ENCODE data around the gene FAM107B.

- TF ChIP-seq ESRRG (CRISPR knock-in tag; IDR thresholded peaks at IDR 0.05): no peak
- TF ChIP-seq ZFP3 (CRISPR knock-in tag; IDR thresholded peaks at IDR 0.05): no peak
- no peak for TF ChIP-seq GLIS3 (CRISPR knock-in tag; IDR thresholded peaks at IDR 0.05)
- TF ChIP-seq RARB (CRISPR knock-in tag; IDR thresholded peaks at IDR 0.05): no peak
- TF ChIP-seq ZNF8 (CRISPR knock-in tag; IDR thresholded peaks at IDR 0.05): no peak
- TF ChIP-seq CSDC2 (CRISPR knock-in tag; IDR thresholded peaks at IDR 0.05): no peak
- TF ChIP-seq, protein P1, sequence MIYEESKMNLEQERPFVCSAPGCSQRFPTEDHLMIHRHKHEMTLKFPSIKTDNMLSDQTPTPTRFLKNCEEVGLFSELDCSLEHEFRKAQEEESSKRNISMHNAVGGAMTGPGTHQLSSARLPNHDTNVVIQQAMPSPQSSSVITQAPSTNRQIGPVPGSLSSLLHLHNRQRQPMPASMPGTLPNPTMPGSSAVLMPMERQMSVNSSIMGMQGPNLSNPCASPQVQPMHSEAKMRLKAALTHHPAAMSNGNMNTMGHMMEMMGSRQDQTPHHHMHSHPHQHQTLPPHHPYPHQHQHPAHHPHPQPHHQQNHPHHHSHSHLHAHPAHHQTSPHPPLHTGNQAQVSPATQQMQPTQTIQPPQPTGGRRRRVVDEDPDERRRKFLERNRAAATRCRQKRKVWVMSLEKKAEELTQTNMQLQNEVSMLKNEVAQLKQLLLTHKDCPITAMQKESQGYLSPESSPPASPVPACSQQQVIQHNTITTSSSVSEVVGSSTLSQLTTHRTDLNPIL (CRISPR knock-in tag; IDR thresholded peaks at IDR 0.05; ENCODE audit: low read depth): no peak
- TF ChIP-seq ARNTL (CRISPR knock-in tag; IDR thresholded peaks at IDR 0.05; ENCODE audit: borderline replicate concordance, low read depth): no peak
- no peak for TF ChIP-seq ZNF565 (CRISPR knock-in tag; conservative IDR thresholded peaks at IDR 0.05; ENCODE audit: low read depth)
Measured at GRCh38 chr10:14513123-14513522, 261.6 kb downstream of the FAM107B start.

Data from SK-N-SH treated with all-trans-retinoic acid at 6 μM for 48 hours (cell line).